AG09319 (cell line): ENCODE measurements around the gene ZBED4.

Source experiments
- DNase-seq: peaks from one replicate; pipeline ENCODE4 v3.0.0-alpha.2; 2010; ENCODE audit warnings: low read depth; ENCODE audit errors: extremely low read depth
- CTCF ChIP-seq: IDR thresholded peaks from 2 replicates; pipeline ENCODE4 v1.5.1; 2011; ENCODE audit warnings: low read depth, mild to moderate bottlenecking, inconsistent platforms, low read length, moderate library complexity

Gene ZBED4

GRCh38 chr22:49827853-49828598 is 25.6 kb upstream of the ZBED4 start, which contains the start of gene BRD1:
Gene BRD1 (minus strand): TSS chr22:49827873. CDS start chr22:49824317, 3,556 bp downstream.
- DNase-seq: no peak
- no peak for TF ChIP-seq CTCF

GRCh38 chr22:49828599-49828965 is 25.1 kb upstream of the ZBED4 start:
- no peak for DNase-seq
- no peak for TF ChIP-seq CTCF

- DNase-seq: no peak
- no peak for TF ChIP-seq CTCF
Measured at GRCh38 chr22:49829044-49829853, 24.4 kb upstream of the ZBED4 start.

- TF ChIP-seq CTCF: no peak
- no peak for DNase-seq
Measured at GRCh38 chr22:49833340-49834007, 20.2 kb upstream of the ZBED4 start.

- TF ChIP-seq CTCF: no peak
- DNase-seq: no peak
Measured at GRCh38 chr22:49838771-49839717, 14.6 kb upstream of the ZBED4 start.

GRCh38 chr22:49845241-49845640 is 8.4 kb upstream of the ZBED4 start:
- DNase-seq: no peak

More at GRCh38 chr22:49845241-49845640, 8.4 kb upstream of the ZBED4 start:
- TF ChIP-seq CTCF: no peak
